A549 (cell line): ENCODE results near the gene AKAP9. TPM values are rescaled to one million over a fixed set of nuclear protein-coding genes. Genes with fewer than 3 reads are reported as not detected.

Experiments used
- ATAC-seq, 2 experiments: fragments of 200-7000 bp in 1 of 2; fragments of >200 bp in 1 of 2; cut with Nextera tagmentation in 1 of 2; cut with Tn5 transposase in 1 of 2; 3 replicates each; pipeline versions ENCODE4 v1.8.0 to v1.9.1; 2018 to 2020; ENCODE audit warnings: mild to moderate bottlenecking in 1 of 2, moderate library complexity in 1 of 2
- CTCF ChIA-PET: fragments of 300-600 bp; sonication (Branson Sonifier 250); formaldehyde crosslinking; extraction: SDS; loops from one replicate; lab custom pipeline; 2021; ENCODE audit warnings: antibody characterized with exemption, inconsistent platforms; lab: Yijun Ruan, JAX
- POLR2A ChIA-PET: fragments of 350-600 bp; formaldehyde crosslinking; extraction: SDS; loops from one replicate; lab custom pipeline; 2021; ENCODE audit warnings: antibody characterized with exemption, inconsistent platforms; lab: Yijun Ruan, JAX
- DNase-seq, 2 experiments: peaks; one replicate each; pipeline versions ENCODE4 v3.0.0 to v3.0.0-alpha.2; 2011 to 2016; ENCODE audit warnings: low read depth in 1 of 2, low spot score in 1 of 2
- FAIRE-seq: peaks from 2 replicates; lab custom pipeline; 2011; peaks lifted over from hg19 to GRCh38; lab: Jason Lieb, UNC
- H3K27ac ChIP-seq, 2 experiments: fragments of >200 bp; sonication (Bioruptor Twin); formaldehyde crosslinking; 3 replicates each; pipeline ENCODE4 v1.5.1; 2016 to 2017
- H3K4me1 ChIP-seq: fragments of >200 bp; sonication (Bioruptor Twin); formaldehyde crosslinking; 3 replicates; pipeline ENCODE4 v1.6.1; 2016
- H3K4me2 ChIP-seq: fragments of >200 bp; sonication (Bioruptor Twin); formaldehyde crosslinking; 3 replicates; pipeline ENCODE4 v1.6.1; 2016
- H3K4me3 ChIP-seq: fragments of >200 bp; sonication (Bioruptor Twin); formaldehyde crosslinking; 3 replicates; pipeline ENCODE4 v1.5.1; 2016
- H3K9me3 ChIP-seq: fragments of >200 bp; sonication (Bioruptor Twin); formaldehyde crosslinking; 3 replicates; pipeline ENCODE4 v1.6.1; 2016
- CEBPB ChIP-seq, 2 experiments: fragments of >200 bp in 1 of 2; sonication (Bioruptor Twin) in 1 of 2; formaldehyde crosslinking in 1 of 2; IDR thresholded peaks; 2 replicates each; pipeline ENCODE4 v1.6.1; 2012 to 2016
- CHD2 ChIP-seq: fragments of 150-350 bp; IDR thresholded peaks from 2 replicates; pipeline ENCODE4 v1.6.1; 2014; ENCODE audit warnings: low read length; ENCODE audit not compliant: partially characterized antibody
- EP300 ChIP-seq, 2 experiments: fragments of >200 bp; sonication (Bioruptor Twin); formaldehyde crosslinking; IDR thresholded peaks; 2 replicates in 1 of 2; 3 replicates in 1 of 2; pipeline ENCODE4 v1.6.1; 2016 to 2017
- ESRRA ChIP-seq: fragments of 150-350 bp; IDR thresholded peaks from 2 replicates; pipeline ENCODE4 v1.6.1; 2014; ENCODE audit warnings: mild to moderate bottlenecking, low read length, borderline replicate concordance
- FOSB ChIP-seq: fragments of 250-450 bp; sonication (Bioruptor Pico); IDR thresholded peaks from 2 replicates; pipeline ENCODE4 v1.5.0; 2020; ENCODE audit warnings: mild to moderate bottlenecking, moderate library complexity
- FOSL2 ChIP-seq, 2 experiments: fragments of 450-650 bp in 1 of 2; fragments of >200 bp in 1 of 2; sonication (Bioruptor Twin) in 1 of 2; formaldehyde crosslinking; IDR thresholded peaks; 2 replicates each; pipeline versions ENCODE4 v1.5.0 to v1.6.1; 2016 to 2020; ENCODE audit warnings: mild to moderate bottlenecking in 1 of 2, moderate library complexity in 1 of 2
- GATA3 ChIP-seq: IDR thresholded peaks from 2 replicates; pipeline ENCODE4 v1.6.1; 2012; ENCODE audit warnings: borderline replicate concordance
- HDAC2 ChIP-seq: fragments of 200-600 bp; sonication (generic); IDR thresholded peaks from 2 replicates; pipeline ENCODE4 v1.6.1; 2016
- HEYL ChIP-seq: fragments of 250-450 bp; sonication (Bioruptor Pico); IDR thresholded peaks from 2 replicates; pipeline ENCODE4 v1.8.0; 2021; ENCODE audit warnings: mild to moderate bottlenecking, moderate library complexity
- HOXB13 ChIP-seq: fragments of 250-450 bp; sonication (Bioruptor Pico); IDR thresholded peaks from 2 replicates; pipeline ENCODE4 v1.5.0; 2020; ENCODE audit warnings: low read depth, mild to moderate bottlenecking, moderate library complexity
- JUNB ChIP-seq: fragments of >200 bp; sonication (Bioruptor Twin); formaldehyde crosslinking; IDR thresholded peaks from 2 replicates; pipeline ENCODE4 v1.6.1; 2016
- KDM1A ChIP-seq: fragments of 200-600 bp; sonication (generic); IDR thresholded peaks from 2 replicates; pipeline ENCODE4 v1.6.1; 2016; ENCODE audit warnings: low read depth, mild to moderate bottlenecking
- MAFK ChIP-seq: fragments of 450-650 bp; IDR thresholded peaks from 2 replicates; pipeline ENCODE4 v1.6.1; 2014; ENCODE audit not compliant: partially characterized antibody
- MYC ChIP-seq: IDR thresholded peaks from 2 replicates; pipeline ENCODE4 v1.6.1; 2012; ENCODE audit warnings: mild to moderate bottlenecking, inconsistent platforms, low read length, improper control_type of control experiment, borderline replicate concordance
- NR3C1 ChIP-seq: fragments of >200 bp; sonication (Bioruptor Twin); formaldehyde crosslinking; IDR thresholded peaks from 3 replicates; pipeline ENCODE4 v1.6.1; 2017
- PHF8 ChIP-seq: fragments of 200-600 bp; sonication (generic); IDR thresholded peaks from 2 replicates; pipeline ENCODE4 v1.6.1; 2016; ENCODE audit warnings: low read depth, mild to moderate bottlenecking, antibody characterized with exemption, moderate library complexity, borderline replicate concordance
- POLR2AphosphoS2 ChIP-seq: conservative IDR thresholded peaks from 2 replicates; pipeline ENCODE4 v1.6.1; 2012; ENCODE audit warnings: low read length, improper control_type of control experiment, inconsistent platforms
- RAD21 ChIP-seq, 2 experiments: fragments of >200 bp in 1 of 2; sonication (Bioruptor Twin) in 1 of 2; formaldehyde crosslinking in 1 of 2; IDR thresholded peaks in 1 of 2; conservative IDR thresholded peaks in 1 of 2; 2 replicates in 1 of 2; 3 replicates in 1 of 2; pipeline ENCODE4 v1.6.1; 2012 to 2018; ENCODE audit warnings: inconsistent platforms in 1 of 2
- RCOR1 ChIP-seq: fragments of 150-350 bp; IDR thresholded peaks from 2 replicates; pipeline ENCODE4 v1.6.1; 2014; ENCODE audit warnings: antibody characterized with exemption, low read length, low read depth
- SMC3 ChIP-seq: fragments of >200 bp; sonication (Bioruptor Twin); formaldehyde crosslinking; IDR thresholded peaks from 3 replicates; pipeline ENCODE4 v1.6.1; 2018; ENCODE audit warnings: inconsistent platforms
- SREBF2 ChIP-seq: fragments of 450-650 bp; IDR thresholded peaks from 2 replicates; pipeline ENCODE4 v1.6.1; 2014; ENCODE audit warnings: mild to moderate bottlenecking, moderate library complexity
- TFCP2L1 ChIP-seq: fragments of 250-450 bp; sonication (Bioruptor Pico); IDR thresholded peaks from 2 replicates; pipeline ENCODE4 v1.5.0; 2021; ENCODE audit warnings: mild to moderate bottlenecking
- ZFP36 ChIP-seq: fragments of 450-650 bp; IDR thresholded peaks from 2 replicates; pipeline ENCODE4 v1.6.1; 2014; ENCODE audit warnings: borderline replicate concordance; ENCODE audit not compliant: partially characterized antibody
- ZNF302 ChIP-seq: fragments of 250-450 bp; sonication (Bioruptor Pico); IDR thresholded peaks from 2 replicates; pipeline ENCODE4 v1.9.0; 2021; ENCODE audit warnings: inconsistent platforms, mild to moderate bottlenecking, moderate library complexity
- WGBS: methylation state at CpG from one replicate; pipeline ENCODE4 v1.1.6; 2017; ENCODE audit errors: missing lambda C conversion rate; 5-methylcytosine and 5-hydroxymethylcytosine counted together
- polyA plus RNA-seq, 4 experiments: library from polyadenylated mRNA; depleted of rRNA in 3 of 4; stranded (reverse); fragments of >200 nt; fragmentation: RNase III in 1 of 4; extraction: RNeasy Plus Mini Kit Qiagen cat#74134 plus additional on column Dnase treatment in 1 of 4; gene quantifications; 2 replicates in 3 of 4; 3 replicates in 1 of 4; pipeline ENCODE4 v1.2.3, GENCODE V29; 2011 to 2017
- TF ChIP-seq, protein P1 (sequence below): IDR thresholded peaks from 2 replicates; pipeline ENCODE4 v1.6.1; 2012
- TF ChIP-seq, protein P2 (sequence below): fragments of >200 bp; sonication (Bioruptor Twin); formaldehyde crosslinking; IDR thresholded peaks from 2 replicates; pipeline ENCODE4 v1.6.1; 2016
- TF ChIP-seq, protein P3 (sequence below): IDR thresholded peaks from 2 replicates; pipeline ENCODE4 v1.6.1; 2012; ENCODE audit warnings: low read depth, borderline replicate concordance
- TF ChIP-seq, protein P4 (sequence below): fragments of >200 bp; sonication (Bioruptor Twin); formaldehyde crosslinking; IDR thresholded peaks from 3 replicates; pipeline ENCODE4 v1.5.1; 2016

Gene AKAP9
- polyA plus RNA-seq, 2 of the 4 experiments (the other 2 are of a cell fraction), result 11.7 to 32.3 TPM

DNA sequence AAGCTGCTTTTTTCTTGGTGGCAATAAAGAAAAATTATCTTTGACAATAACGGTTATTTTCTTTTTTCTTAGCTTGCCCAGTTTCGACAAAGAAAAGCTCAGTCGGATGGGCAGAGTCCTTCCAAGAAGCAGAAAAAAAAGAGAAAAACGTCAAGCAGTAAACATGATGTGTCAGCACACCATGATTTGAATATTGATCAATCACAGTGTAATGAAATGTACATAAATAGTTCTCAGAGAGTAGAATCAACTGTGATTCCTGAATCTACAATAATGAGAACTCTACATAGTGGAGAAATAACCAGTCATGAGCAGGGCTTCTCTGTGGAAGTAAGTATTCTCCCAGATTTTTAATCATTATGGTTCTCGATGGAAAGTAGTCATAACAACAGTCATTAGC is 33.0 kb downstream of the AKAP9 start:
- H3K4me1 ChIP-seq, result no peaks in the 10 kb centered on the region

DNA sequence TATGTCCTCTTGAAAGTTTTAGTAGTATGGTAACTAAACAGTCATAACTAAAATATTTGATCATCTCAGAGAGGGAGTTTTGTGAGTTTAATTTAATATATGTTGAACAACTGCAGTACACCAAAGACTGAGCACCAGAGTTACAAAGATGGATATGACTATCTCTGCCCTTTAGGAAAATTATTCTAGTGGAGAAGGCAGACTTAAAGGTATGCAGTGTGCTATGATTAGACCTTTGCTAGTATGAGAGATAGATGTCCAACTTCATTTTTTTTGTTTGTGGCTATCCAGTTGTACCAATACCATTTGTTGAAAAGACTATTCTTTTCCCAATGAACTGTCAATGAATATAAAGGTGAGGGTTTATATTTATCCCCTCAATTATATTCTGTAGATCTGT is 33.4 kb downstream of the AKAP9 start:
- DNase-seq, result no peak
- no peak for ATAC-seq
- no peaks in the 10 kb centered on the region for H3K4me1 ChIP-seq
- no peaks in the 10 kb centered on the region for H3K9me3 ChIP-seq
- H3K4me2 ChIP-seq, result no peak overlapping the region
- H3K4me3 ChIP-seq, result no peak overlapping the region
- ChIA-PET CTCF (interaction anchor here (0.6 kb wide), 1 partner anchor 105 kb away, joined by 6 read pairs; no protein-coding TSS in a partner anchor), POLR2A (no interaction called here)
- TF ChIP-seq ESRRA (no peak), CHD2 (no peak), SREBF2 (no peak), CEBPB (IDR thresholded peaks at IDR 0.05) (no peak), NR3C1 (no peak), HDAC2 (no peak), JUNB (no peak), SMC3 (no peak), MAFK (no peak), PHF8 (no peak), MYC (no peak)
- TF ChIP-seq, protein P1, sequence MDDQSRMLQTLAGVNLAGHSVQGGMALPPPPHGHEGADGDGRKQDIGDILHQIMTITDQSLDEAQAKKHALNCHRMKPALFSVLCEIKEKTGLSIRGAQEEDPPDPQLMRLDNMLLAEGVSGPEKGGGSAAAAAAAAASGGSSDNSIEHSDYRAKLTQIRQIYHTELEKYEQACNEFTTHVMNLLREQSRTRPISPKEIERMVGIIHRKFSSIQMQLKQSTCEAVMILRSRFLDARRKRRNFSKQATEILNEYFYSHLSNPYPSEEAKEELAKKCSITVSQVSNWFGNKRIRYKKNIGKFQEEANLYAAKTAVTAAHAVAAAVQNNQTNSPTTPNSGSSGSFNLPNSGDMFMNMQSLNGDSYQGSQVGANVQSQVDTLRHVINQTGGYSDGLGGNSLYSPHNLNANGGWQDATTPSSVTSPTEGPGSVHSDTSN, result no peak
- TF ChIP-seq, protein P2, sequence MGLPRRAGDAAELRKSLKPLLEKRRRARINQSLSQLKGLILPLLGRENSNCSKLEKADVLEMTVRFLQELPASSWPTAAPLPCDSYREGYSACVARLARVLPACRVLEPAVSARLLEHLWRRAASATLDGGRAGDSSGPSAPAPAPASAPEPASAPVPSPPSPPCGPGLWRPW, result no peak
- no peak for FAIRE-seq
- no peak overlapping the region for H3K27ac ChIP-seq

More for the DNA sequence above, 33.0 kb downstream of the AKAP9 start:
- Histone ChIP-seq H3K9me3 (no peaks in the 10 kb centered on the region), H3K27ac (no peak overlapping the region), H3K4me2 (no peak overlapping the region), H3K4me3 (no peak overlapping the region)
- TF ChIP-seq CHD2, result no peak
- no peak for TF ChIP-seq HEYL (CRISPR knock-in tag)
- peak; percentile 27 for TF ChIP-seq MAFK
- 91% methylated on average over 5 of the region's 5 CpGs for WGBS
- CTCF ChIA-PET, result interaction anchor here (0.6 kb wide), 1 partner anchor 105 kb away, joined by 6 read pairs; no protein-coding TSS in a partner anchor
- DNase-seq, result no peak
- no peak for FAIRE-seq
- ATAC-seq, result no peak
- POLR2A ChIA-PET, result no interaction called here

DNA sequence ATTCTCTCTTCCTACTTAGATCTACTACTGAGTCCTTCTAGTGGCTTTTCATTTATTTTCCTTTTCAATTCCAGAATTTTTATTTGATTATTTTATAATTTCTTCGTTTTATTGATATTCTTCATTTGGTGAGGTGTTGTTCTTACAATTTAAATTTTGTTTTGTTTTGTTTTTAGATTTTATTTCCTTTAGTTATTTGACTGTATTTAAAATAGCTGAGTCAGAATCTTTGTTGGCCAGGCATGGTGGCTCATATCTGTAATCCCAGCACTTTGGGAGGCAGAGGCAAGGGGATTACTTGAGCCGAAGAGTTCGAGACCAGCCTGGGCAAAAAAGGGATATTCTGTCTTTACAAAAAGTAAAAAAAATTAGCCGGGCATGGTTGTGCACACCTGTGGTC is 36.1 kb downstream of the AKAP9 start:
- no peak overlapping the region for H3K4me3 ChIP-seq
- no peak for FAIRE-seq
- ChIA-PET POLR2A (no interaction called here), CTCF (no interaction called here)
- TF ChIP-seq PHF8 (no peak), MAFK (peak; percentile 36), FOSL2 (IDR thresholded peaks at IDR 0.05) (no peak), FOSL2 (CRISPR knock-in tag; IDR thresholded peaks at IDR 0.05) (no peak)
- no peak for DNase-seq
- H3K9me3 ChIP-seq, result no peaks in the 10 kb centered on the region
- ATAC-seq, result no peak
- 92% methylated on average over 4 of the region's 4 CpGs for WGBS
- no peak overlapping the region for H3K27ac ChIP-seq
- no peak overlapping the region for H3K4me2 ChIP-seq
- H3K4me1 ChIP-seq, result no peaks in the 10 kb centered on the region

DNA sequence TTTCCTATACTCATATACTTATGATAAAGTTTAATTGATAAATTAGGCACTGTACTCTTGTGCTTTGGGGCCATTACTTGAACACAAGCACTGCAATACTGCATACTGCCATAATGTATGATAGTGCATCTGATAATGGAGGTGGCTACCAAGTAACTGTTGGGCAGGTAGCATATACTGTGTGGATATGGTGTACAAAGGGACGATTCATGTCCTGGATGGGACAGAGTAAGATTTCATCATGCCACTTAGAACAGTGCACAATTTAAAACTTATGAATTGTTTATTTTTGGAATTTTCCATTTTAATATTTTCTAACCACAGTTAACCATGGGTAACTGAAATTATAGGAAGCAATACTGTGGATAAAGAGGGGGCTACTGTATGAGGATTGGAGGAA is 38.9 kb downstream of the AKAP9 start:
- POLR2A ChIA-PET, result no interaction called here
- WGBS, result 97% methylated on average over 1 of the region's 1 CpG
- Histone ChIP-seq H3K9me3 (no peaks in the 10 kb centered on the region), H3K27ac (no peak overlapping the region), H3K4me2 (no peak overlapping the region), H3K4me1 (no peaks in the 10 kb centered on the region), H3K4me3 (no peak overlapping the region)
- peak in 1 of 2 experiments; percentile 29; a peak in 1 of 6 replicates for ATAC-seq
- CTCF ChIA-PET, result no interaction called here
- no peak for FAIRE-seq
- TF ChIP-seq KDM1A, result no peak
- TF ChIP-seq GATA3, result no peak
- TF ChIP-seq POLR2AphosphoS2, result no peak
- no peak for TF ChIP-seq ZNF302 (CRISPR knock-in tag)
- no peak for TF ChIP-seq HEYL (CRISPR knock-in tag)
- TF ChIP-seq FOSL2 (IDR thresholded peaks at IDR 0.05), result no peak
- no peak for TF ChIP-seq FOSL2 (CRISPR knock-in tag; IDR thresholded peaks at IDR 0.05)
- TF ChIP-seq FOSB, result no peak
- no peak for TF ChIP-seq ZFP36
- no peak for TF ChIP-seq HOXB13 (CRISPR knock-in tag)
- TF ChIP-seq CHD2, result no peak
- TF ChIP-seq, protein P3, sequence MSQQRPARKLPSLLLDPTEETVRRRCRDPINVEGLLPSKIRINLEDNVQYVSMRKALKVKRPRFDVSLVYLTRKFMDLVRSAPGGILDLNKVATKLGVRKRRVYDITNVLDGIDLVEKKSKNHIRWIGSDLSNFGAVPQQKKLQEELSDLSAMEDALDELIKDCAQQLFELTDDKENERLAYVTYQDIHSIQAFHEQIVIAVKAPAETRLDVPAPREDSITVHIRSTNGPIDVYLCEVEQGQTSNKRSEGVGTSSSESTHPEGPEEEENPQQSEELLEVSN, result no peak
- TF ChIP-seq PHF8, result no peak
- TF ChIP-seq RCOR1, result no peak
- no peak for TF ChIP-seq EP300 (IDR thresholded peaks at IDR 0.05)
- TF ChIP-seq TFCP2L1 (CRISPR knock-in tag), result no peak
- TF ChIP-seq, protein P4, sequence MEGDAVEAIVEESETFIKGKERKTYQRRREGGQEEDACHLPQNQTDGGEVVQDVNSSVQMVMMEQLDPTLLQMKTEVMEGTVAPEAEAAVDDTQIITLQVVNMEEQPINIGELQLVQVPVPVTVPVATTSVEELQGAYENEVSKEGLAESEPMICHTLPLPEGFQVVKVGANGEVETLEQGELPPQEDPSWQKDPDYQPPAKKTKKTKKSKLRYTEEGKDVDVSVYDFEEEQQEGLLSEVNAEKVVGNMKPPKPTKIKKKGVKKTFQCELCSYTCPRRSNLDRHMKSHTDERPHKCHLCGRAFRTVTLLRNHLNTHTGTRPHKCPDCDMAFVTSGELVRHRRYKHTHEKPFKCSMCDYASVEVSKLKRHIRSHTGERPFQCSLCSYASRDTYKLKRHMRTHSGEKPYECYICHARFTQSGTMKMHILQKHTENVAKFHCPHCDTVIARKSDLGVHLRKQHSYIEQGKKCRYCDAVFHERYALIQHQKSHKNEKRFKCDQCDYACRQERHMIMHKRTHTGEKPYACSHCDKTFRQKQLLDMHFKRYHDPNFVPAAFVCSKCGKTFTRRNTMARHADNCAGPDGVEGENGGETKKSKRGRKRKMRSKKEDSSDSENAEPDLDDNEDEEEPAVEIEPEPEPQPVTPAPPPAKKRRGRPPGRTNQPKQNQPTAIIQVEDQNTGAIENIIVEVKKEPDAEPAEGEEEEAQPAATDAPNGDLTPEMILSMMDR, result no peak
- TF ChIP-seq RAD21 (conservative IDR thresholded peaks at IDR 0.05 in 1 of 2, IDR thresholded peaks at IDR 0.05 in 1 of 2), result no peak
- no peak for DNase-seq
